Natural killer cell (primary cell): Measurements from ENCODE around the gene UPK2. TPM values are rescaled to one million over a fixed set of nuclear protein-coding genes. Genes with fewer than 3 reads are reported as not detected.

Experiments used
- ATAC-seq, 3 donors: fragments of 150-1000 bp in 2 of 3; fragments of 200-7000 bp in 1 of 3; cut with Tn5 transposase; 1 replicate in 1 of 3; 2 replicates in 2 of 3; pipeline ENCODE4 v1.10.0; 2021; ENCODE audit warnings: mild to moderate bottlenecking in 2 of 3, moderate library complexity in 2 of 3
- DNase-seq, 2 donors: peaks; one replicate each; pipeline versions ENCODE4 v3.0.0 to v3.0.0-alpha.2; 2013 to 2021; ENCODE audit warnings: mixed read lengths in 1 of 2
- H3K27ac ChIP-seq: one replicate; pipeline ENCODE4 v1.5.1; 2013; ENCODE audit warnings: mild to moderate bottlenecking, low read length
- H3K27me3 ChIP-seq: one replicate; pipeline ENCODE4 v1.6.1; 2013; ENCODE audit warnings: low read length; ENCODE audit not compliant: control insufficient read depth, insufficient read depth
- H3K36me3 ChIP-seq: one replicate; pipeline ENCODE4 v1.6.1; 2013; ENCODE audit warnings: low read length; ENCODE audit not compliant: control insufficient read depth, insufficient read depth
- H3K4me1 ChIP-seq: one replicate; pipeline ENCODE4 v1.6.1; 2013; ENCODE audit warnings: low read length; ENCODE audit not compliant: control insufficient read depth, insufficient read depth
- H3K4me3 ChIP-seq: one replicate; pipeline ENCODE4 v1.5.1; 2013; ENCODE audit warnings: low read length
- H3K9me3 ChIP-seq: one replicate; pipeline ENCODE4 v1.6.1; 2013; ENCODE audit warnings: low read length; ENCODE audit not compliant: control insufficient read depth, insufficient read depth
- H3K27ac Mint-ChIP-seq, 2 donors: one replicate each; pipeline ENCODE4 v1.8.0; 2022; ENCODE audit warnings: mild to moderate bottlenecking in 2 of 2, mixed read lengths in 2 of 2, moderate library complexity in 1 of 2
- H3K27me3 Mint-ChIP-seq, 2 donors: one replicate each; pipeline ENCODE4 v1.8.0; 2022; ENCODE audit warnings: low read depth in 2 of 2, mixed read lengths in 2 of 2
- H3K36me3 Mint-ChIP-seq: one replicate; pipeline ENCODE4 v1.8.0; 2022; ENCODE audit warnings: mixed read lengths
- H3K4me1 Mint-ChIP-seq, 2 donors: one replicate each; pipeline ENCODE4 v1.8.0; 2022; ENCODE audit warnings: mixed read lengths in 2 of 2
- H3K4me3 Mint-ChIP-seq: one replicate; pipeline ENCODE4 v1.8.0; 2022; ENCODE audit warnings: mild to moderate bottlenecking, moderate library complexity, mixed read lengths
- H3K9me3 Mint-ChIP-seq, 2 donors: one replicate each; pipeline ENCODE4 v1.8.0; 2022; ENCODE audit warnings: mixed read lengths in 2 of 2
- WGBS: methylation state at CpG from one replicate; pipeline ENCODE4 v1.1.7; 2013; ENCODE audit warnings: missing lambda C conversion rate; ENCODE audit not compliant: insufficient coverage; 5-methylcytosine and 5-hydroxymethylcytosine counted together
- intact Hi-C: fragments of 100-400 bp; cut with micrococcal nuclease; formaldehyde crosslinking; loops from one replicate; pipeline ENCODE4 v1.14.2; 2022
- total RNA-seq, 4 donors: library from RNA; stranded (reverse); fragments of 120-200 nt in 1 of 4; gene quantifications; one replicate each; pipeline versions ENCODE4 v1.2.3 to v1.2.4, GENCODE V29; 2013 to 2022
- TF ChIP-seq, protein P1 (sequence below): fragments of 200-600 bp; IDR thresholded peaks from one replicate; pipeline ENCODE4 v1.8.0; 2022; ENCODE audit warnings: antibody characterized with exemption

Gene UPK2
- total RNA-seq, 3 donors from 2014 or later (not counting 1 experiment from before 2014, with no cell fraction given): 0.40 to 0.41 TPM; not detected in 1

DNA sequence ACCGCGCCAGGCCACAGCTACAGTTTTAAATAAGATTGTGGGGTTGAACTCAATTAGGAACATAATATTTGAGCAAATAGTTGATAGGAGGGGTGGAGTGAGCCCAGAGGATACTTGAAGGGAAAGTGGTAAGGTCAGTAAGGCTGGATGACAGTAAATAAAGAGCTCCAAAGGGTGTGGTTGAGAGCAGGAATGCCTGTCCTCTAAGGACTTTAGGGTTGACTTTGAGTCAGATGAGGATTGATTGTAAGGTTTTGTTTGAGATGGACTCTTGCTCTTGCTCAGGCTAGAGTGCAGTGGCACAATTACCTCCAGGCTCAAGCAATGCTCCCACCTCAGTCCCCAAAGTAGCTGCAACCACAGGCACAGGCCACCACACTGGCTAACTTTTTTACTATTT is 17.9 kb downstream of the UPK2 start:
- TF ChIP-seq, protein P1, sequence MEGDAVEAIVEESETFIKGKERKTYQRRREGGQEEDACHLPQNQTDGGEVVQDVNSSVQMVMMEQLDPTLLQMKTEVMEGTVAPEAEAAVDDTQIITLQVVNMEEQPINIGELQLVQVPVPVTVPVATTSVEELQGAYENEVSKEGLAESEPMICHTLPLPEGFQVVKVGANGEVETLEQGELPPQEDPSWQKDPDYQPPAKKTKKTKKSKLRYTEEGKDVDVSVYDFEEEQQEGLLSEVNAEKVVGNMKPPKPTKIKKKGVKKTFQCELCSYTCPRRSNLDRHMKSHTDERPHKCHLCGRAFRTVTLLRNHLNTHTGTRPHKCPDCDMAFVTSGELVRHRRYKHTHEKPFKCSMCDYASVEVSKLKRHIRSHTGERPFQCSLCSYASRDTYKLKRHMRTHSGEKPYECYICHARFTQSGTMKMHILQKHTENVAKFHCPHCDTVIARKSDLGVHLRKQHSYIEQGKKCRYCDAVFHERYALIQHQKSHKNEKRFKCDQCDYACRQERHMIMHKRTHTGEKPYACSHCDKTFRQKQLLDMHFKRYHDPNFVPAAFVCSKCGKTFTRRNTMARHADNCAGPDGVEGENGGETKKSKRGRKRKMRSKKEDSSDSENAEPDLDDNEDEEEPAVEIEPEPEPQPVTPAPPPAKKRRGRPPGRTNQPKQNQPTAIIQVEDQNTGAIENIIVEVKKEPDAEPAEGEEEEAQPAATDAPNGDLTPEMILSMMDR: no peak
- no peak for ATAC-seq
- H3K27ac Mint-ChIP-seq: no peak overlapping the region

GRCh38 chr11:118975771-118976709 is 19.9 kb downstream of the UPK2 start:
- ATAC-seq: no peak
- peaks cover 7 to 28% of the 10 kb centered on the region in 2 donors for H3K27me3 Mint-ChIP-seq
- no peak overlapping the region for H3K4me3 ChIP-seq
- no peak for DNase-seq
- H3K27ac Mint-ChIP-seq: no peak overlapping the region
- H3K4me1 ChIP-seq: no peaks in the 10 kb centered on the region
- H3K9me3 ChIP-seq: no peaks in the 10 kb centered on the region
- WGBS: 86% methylated on average over 13 of the region's 15 CpGs
- H3K4me3 Mint-ChIP-seq: no peak overlapping the region
- H3K27me3 ChIP-seq: no peaks in the 10 kb centered on the region
- peaks cover 0 to 6% of the 10 kb centered on the region in 2 donors for H3K4me1 Mint-ChIP-seq
- intact Hi-C loops: no loop called here
- no peak overlapping the region for H3K27ac ChIP-seq
- no peaks in the 10 kb centered on the region for H3K36me3 ChIP-seq
- H3K9me3 Mint-ChIP-seq: no peaks in the 10 kb centered on the region
- TF ChIP-seq, protein P1: no peak
- H3K36me3 Mint-ChIP-seq: no peaks in the 10 kb centered on the region

More for the DNA sequence above, 17.9 kb downstream of the UPK2 start:
- Histone ChIP-seq H3K27ac (no peak overlapping the region), H3K36me3 (no peaks in the 10 kb centered on the region), H3K4me1 (no peaks in the 10 kb centered on the region), H3K9me3 (no peaks in the 10 kb centered on the region), H3K27me3 (no peaks in the 10 kb centered on the region), H3K4me3 (no peak overlapping the region)
- Mint-ChIP-seq H3K4me3 (no peak overlapping the region), H3K27me3 (peaks cover 7 to 27% of the 10 kb centered on the region in 2 donors), H3K36me3 (no peaks in the 10 kb centered on the region), H3K9me3 (no peaks in the 10 kb centered on the region), H3K4me1 (peaks cover 0 to 6% of the 10 kb centered on the region in 2 donors)
- no peak for DNase-seq
- WGBS: 90% methylated on average over 2 of the region's 2 CpGs
- intact Hi-C loops: no loop called here

- TF ChIP-seq, protein P1: no peak
- no peak overlapping the region for H3K27ac ChIP-seq
- H3K4me3 Mint-ChIP-seq: no peak overlapping the region
- H3K36me3 ChIP-seq: no peaks in the 10 kb centered on the region
- ATAC-seq: no peak
- H3K36me3 Mint-ChIP-seq: no peaks in the 10 kb centered on the region
- intact Hi-C loops: no loop called here
- 26% methylated on average over 9 of the region's 9 CpGs for WGBS
- peaks cover 7 to 20% of the 10 kb centered on the region in 2 donors for H3K27me3 Mint-ChIP-seq
- no peaks in the 10 kb centered on the region for H3K4me1 ChIP-seq
- no peaks in the 10 kb centered on the region for H3K9me3 Mint-ChIP-seq
- peaks cover 0 to 6% of the 10 kb centered on the region in 2 donors for H3K4me1 Mint-ChIP-seq
- no peaks in the 10 kb centered on the region for H3K9me3 ChIP-seq
- H3K27me3 ChIP-seq: no peaks in the 10 kb centered on the region
- no peak overlapping the region for H3K27ac Mint-ChIP-seq
- DNase-seq: no peak
- H3K4me3 ChIP-seq: no peak overlapping the region
These were observed 23.3 kb downstream of the UPK2 start for GRCh38 chr11:118979434-118979833.
